B cell (primary cell): Measurements from ENCODE around the gene SC5D. TPM values are rescaled to one million over a fixed set of nuclear protein-coding genes. Genes with fewer than 3 reads are reported as not detected.

Source experiments
- ATAC-seq: fragments of 200-7000 bp; cut with Tn5 transposase; one replicate; pipeline ENCODE4 v1.10.0; 2021; ENCODE audit warnings: low read depth, mild to moderate bottlenecking, moderate number of reproducible peaks, moderate library complexity
- CTCF ChIA-PET: fragments of 350-600 bp; sonication (Branson Sonifier 250); formaldehyde crosslinking; loops from one replicate; lab custom pipeline; 2021; ENCODE audit warnings: antibody characterized with exemption, inconsistent platforms; lab: Charles Lee
- POLR2A ChIA-PET: fragments of 350-600 bp; sonication (Branson Sonifier 250); formaldehyde crosslinking; loops from one replicate; lab custom pipeline; 2021; ENCODE audit warnings: antibody characterized with exemption; lab: Charles Lee
- DNase-seq: peaks from one replicate; pipeline ENCODE4 v3.0.0; 2013
- H2AFZ ChIP-seq: 2 replicates; pipeline ENCODE4 v1.6.1; 2012; ENCODE audit warnings: mild to moderate bottlenecking, low read depth, low read length; ENCODE audit not compliant: insufficient read depth, poor library complexity, severe bottlenecking
- H3K27ac ChIP-seq, 2 donors: 1 replicate in 1 of 2; 2 replicates in 1 of 2; pipeline ENCODE4 v1.5.1; 2012 to 2013; ENCODE audit warnings: low read length in 2 of 2, mild to moderate bottlenecking in 2 of 2, moderate library complexity in 1 of 2
- H3K27me3 ChIP-seq, 4 experiments: fragments of 200-600 bp in 1 of 4; sonication (generic) in 1 of 4; replicated peaks in 1 of 4; 1 replicate in 2 of 4; 2 replicates in 2 of 4; pipeline versions ENCODE4 v1.6.1 to v1.7.0; 2013 to 2016; ENCODE audit warnings: low read length in 3 of 4, mild to moderate bottlenecking in 2 of 4, mixed read lengths in 1 of 4, moderate library complexity in 1 of 4; ENCODE audit not compliant: insufficient read depth in 4 of 4, control insufficient read depth in 3 of 4; ENCODE audit errors: control extremely low read depth in 1 of 4
- H3K36me3 ChIP-seq, 2 experiments: replicated peaks in 1 of 2; 1 replicate in 1 of 2; 2 replicates in 1 of 2; pipeline versions ENCODE4 v1.6.1 to v1.7.1; 2013; ENCODE audit warnings: low read length in 1 of 2; ENCODE audit not compliant: insufficient read depth in 2 of 2, control insufficient read depth in 1 of 2; ENCODE audit errors: control extremely low read depth in 1 of 2, extremely low read depth in 1 of 2
- H3K4me1 ChIP-seq, 2 donors: fragments of 200-600 bp in 1 of 2; sonication (generic) in 1 of 2; 1 replicate in 1 of 2; 2 replicates in 1 of 2; pipeline versions ENCODE4 v1.5.1 to v1.6.1; 2013 to 2017; ENCODE audit warnings: low read length in 2 of 2; ENCODE audit not compliant: control insufficient read depth in 2 of 2, insufficient read depth in 2 of 2
- H3K4me2 ChIP-seq: replicated peaks from 2 replicates; pipeline ENCODE3; 2012; ENCODE audit warnings: mild to moderate bottlenecking, low read depth, low read length; ENCODE audit not compliant: poor library complexity, severe bottlenecking
- H3K4me3 ChIP-seq, 5 experiments: fragments of 200-600 bp in 1 of 5; sonication (generic) in 1 of 5; 1 replicate in 3 of 5; 2 replicates in 2 of 5; pipeline versions ENCODE4 v1.5.1 to v1.7.0; 2011 to 2016; ENCODE audit warnings: low read length in 4 of 5, mild to moderate bottlenecking in 4 of 5, low read depth in 2 of 5, control low read depth in 1 of 5, moderate library complexity in 1 of 5; ENCODE audit not compliant: insufficient read depth in 1 of 5; ENCODE audit errors: control extremely low read depth in 1 of 5, extremely low read depth in 1 of 5
- H3K79me2 ChIP-seq: fragments of 200-600 bp; sonication (generic); one replicate; pipeline ENCODE4 v1.6.0; 2016; ENCODE audit warnings: low read length; ENCODE audit not compliant: control insufficient read depth, insufficient read depth
- H3K9ac ChIP-seq: fragments of 200-600 bp; sonication (generic); 2 replicates; pipeline ENCODE4 v1.6.1; 2017; ENCODE audit warnings: mild to moderate bottlenecking, low read length, moderate library complexity
- H3K9me3 ChIP-seq, 3 donors: one replicate each; pipeline versions ENCODE4 v1.6.1 to v1.7.1; 2013; ENCODE audit warnings: low read length in 2 of 3; ENCODE audit not compliant: control insufficient read depth in 2 of 3, insufficient read depth in 1 of 3; ENCODE audit errors: control extremely low read depth in 1 of 3
- H4K20me1 ChIP-seq: 2 replicates; pipeline ENCODE4 v1.6.0; 2012; ENCODE audit warnings: mild to moderate bottlenecking, low read length; ENCODE audit not compliant: insufficient read depth, control insufficient read depth, poor library complexity, severe bottlenecking
- H3K27ac Mint-ChIP-seq: one replicate; pipeline ENCODE4 v1.8.0; 2021; ENCODE audit warnings: mixed read lengths
- H3K27me3 Mint-ChIP-seq: one replicate; pipeline ENCODE4 v1.8.0; 2021; ENCODE audit warnings: mixed read lengths
- H3K4me1 Mint-ChIP-seq: one replicate; pipeline ENCODE4 v1.8.0; 2021; ENCODE audit warnings: mixed read lengths
- H3K4me3 Mint-ChIP-seq: one replicate; pipeline ENCODE4 v1.8.0; 2021; ENCODE audit warnings: mixed read lengths
- H3K9me3 Mint-ChIP-seq: one replicate; pipeline ENCODE4 v1.8.0; 2022; ENCODE audit warnings: mixed read lengths; ENCODE audit not compliant: insufficient read depth
- EZH2 ChIP-seq: IDR thresholded peaks from 2 replicates; pipeline ENCODE4 v1.6.1; 2012; ENCODE audit warnings: borderline replicate concordance, low read depth, mild to moderate bottlenecking, moderate library complexity, low read length; ENCODE audit not compliant: insufficient read depth, poor library complexity, severe bottlenecking
- WGBS: methylation state at CpG from one replicate; pipeline ENCODE4 v1.1.5; 2013; ENCODE audit warnings: missing lambda C conversion rate; ENCODE audit not compliant: insufficient coverage; 5-methylcytosine and 5-hydroxymethylcytosine counted together
- intact Hi-C: fragments of 100-400 bp; cut with micrococcal nuclease; formaldehyde crosslinking; loops from one replicate; pipeline ENCODE4 v1.10.0; 2022
- polyA plus RNA-seq: library from polyadenylated mRNA; depleted of rRNA; stranded (reverse); fragments of >200 nt; gene quantifications from 2 replicates; pipeline ENCODE4 v1.2.3, GENCODE V29; 2012
- total RNA-seq, 2 donors: library from RNA; stranded (reverse); fragments of 120-200 nt in 1 of 2; gene quantifications; 1 replicate in 1 of 2; 2 replicates in 1 of 2; pipeline versions ENCODE4 v1.2.3 to v1.2.4, GENCODE V29; 2013 to 2022
- TF ChIP-seq, protein P1 (sequence below): fragments of 200-600 bp; IDR thresholded peaks from one replicate; pipeline ENCODE4 v1.8.0; 2022; ENCODE audit warnings: antibody characterized with exemption, mild to moderate bottlenecking

The SC5D gene
- total and polyA plus RNA-seq, 2 donors (not counting 1 experiment from before 2014, with no cell fraction given) = 15.2 to 54.8 TPM

DNA sequence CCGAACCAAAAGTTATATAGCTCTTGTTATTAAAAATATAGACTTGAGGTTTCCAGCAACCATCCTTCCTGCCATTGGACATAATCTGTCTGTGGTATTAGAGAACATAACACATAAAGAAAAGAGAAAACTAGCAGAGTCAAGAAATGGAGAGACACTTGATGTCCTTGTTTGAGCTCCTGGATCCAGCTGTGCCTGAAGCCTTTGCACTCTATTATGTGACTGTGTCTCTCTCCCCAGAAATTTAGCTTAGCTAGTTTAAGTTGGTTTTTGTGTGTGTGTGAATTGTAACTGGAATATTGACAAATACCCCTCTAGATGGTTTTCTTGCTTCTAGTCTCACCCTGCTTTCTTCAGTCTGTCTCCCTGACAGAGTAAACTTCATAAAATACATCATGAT is 61.6 kb downstream of the SC5D start:
- Histone ChIP-seq H3K27me3 (no peaks in the 10 kb centered on the region), H4K20me1 (no peaks in the 10 kb centered on the region), H3K9ac (no peak overlapping the region), H3K9me3 (no peaks in the 10 kb centered on the region), H3K4me3 (no peak overlapping the region), H2AFZ (no peak overlapping the region), H3K4me1 (peaks cover 0 to 1% of the 10 kb centered on the region in 2 donors), H3K79me2 (no peaks in the 10 kb centered on the region), H3K27ac (no peak overlapping the region), H3K4me2 (no peak overlapping the region), H3K36me3 (no peaks in the 10 kb centered on the region)
- intact Hi-C loops = no loop called here
- Mint-ChIP-seq H3K9me3 (no peaks in the 10 kb centered on the region), H3K4me1 (peaks cover 2% of the 10 kb centered on the region), H3K4me3 (no peak overlapping the region), H3K27ac (no peak overlapping the region), H3K27me3 (no peaks in the 10 kb centered on the region)
- TF ChIP-seq, protein P1, sequence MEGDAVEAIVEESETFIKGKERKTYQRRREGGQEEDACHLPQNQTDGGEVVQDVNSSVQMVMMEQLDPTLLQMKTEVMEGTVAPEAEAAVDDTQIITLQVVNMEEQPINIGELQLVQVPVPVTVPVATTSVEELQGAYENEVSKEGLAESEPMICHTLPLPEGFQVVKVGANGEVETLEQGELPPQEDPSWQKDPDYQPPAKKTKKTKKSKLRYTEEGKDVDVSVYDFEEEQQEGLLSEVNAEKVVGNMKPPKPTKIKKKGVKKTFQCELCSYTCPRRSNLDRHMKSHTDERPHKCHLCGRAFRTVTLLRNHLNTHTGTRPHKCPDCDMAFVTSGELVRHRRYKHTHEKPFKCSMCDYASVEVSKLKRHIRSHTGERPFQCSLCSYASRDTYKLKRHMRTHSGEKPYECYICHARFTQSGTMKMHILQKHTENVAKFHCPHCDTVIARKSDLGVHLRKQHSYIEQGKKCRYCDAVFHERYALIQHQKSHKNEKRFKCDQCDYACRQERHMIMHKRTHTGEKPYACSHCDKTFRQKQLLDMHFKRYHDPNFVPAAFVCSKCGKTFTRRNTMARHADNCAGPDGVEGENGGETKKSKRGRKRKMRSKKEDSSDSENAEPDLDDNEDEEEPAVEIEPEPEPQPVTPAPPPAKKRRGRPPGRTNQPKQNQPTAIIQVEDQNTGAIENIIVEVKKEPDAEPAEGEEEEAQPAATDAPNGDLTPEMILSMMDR = no peak
- no peak for TF ChIP-seq EZH2
- no CpG with 5 or more reads among the region's 1 CpG for WGBS
- CTCF ChIA-PET = no interaction called here
- no peak for DNase-seq
- no peak for ATAC-seq
- POLR2A ChIA-PET = no interaction called here

GRCh38 chr11:121356357-121356756 is 63.8 kb downstream of the SC5D start:
- no peak overlapping the region for H3K4me3 Mint-ChIP-seq
- Histone ChIP-seq H3K79me2 (no peaks in the 10 kb centered on the region), H3K4me3 (no peak overlapping the region), H4K20me1 (no peaks in the 10 kb centered on the region), H3K9ac (no peak overlapping the region), H2AFZ (no peak overlapping the region), H3K4me1 (no peaks in the 10 kb centered on the region), H3K27me3 (no peaks in the 10 kb centered on the region), H3K36me3 (no peaks in the 10 kb centered on the region), H3K9me3 (no peaks in the 10 kb centered on the region), H3K4me2 (no peak overlapping the region), H3K27ac (no peak overlapping the region)
- no peaks in the 10 kb centered on the region for H3K27me3 Mint-ChIP-seq
- no peak for DNase-seq
- H3K4me1 Mint-ChIP-seq = no peaks in the 10 kb centered on the region
- H3K27ac Mint-ChIP-seq = no peak overlapping the region
- CTCF ChIA-PET = no interaction called here
- TF ChIP-seq EZH2 = no peak
- TF ChIP-seq, protein P1 = no peak
- no peak for ATAC-seq
- POLR2A ChIA-PET = no interaction called here
- WGBS = 100% methylated on average over 1 of the region's 3 CpGs
- intact Hi-C loops = no loop called here
- H3K9me3 Mint-ChIP-seq = no peaks in the 10 kb centered on the region

Other genes starting within 250 kb of the SC5D start
- gene TECTA, start 191.5 kb upstream of the SC5D start, total RNA-seq = 0.41 and 0.47 TPM in 2 replicates
- 0.33 and 0.51 TPM in 2 replicates for gene TECTA, start 191.5 kb upstream of the SC5D start, polyA plus RNA-seq
- 396 and 414 TPM in 2 replicates for gene SORL1, start 159.5 kb downstream of the SC5D start, total RNA-seq
- 13.0 and 21.0 TPM in 2 replicates for gene SORL1, start 159.5 kb downstream of the SC5D start, polyA plus RNA-seq